BLaER1 treated with 17β-estradiol and CSF1 and Interleukin-3, amounts not matched to agents 10 nM and 100 nM (cell line): ENCODE results near the gene DDR1.
A peak's percentile ranks its signal among the peaks of the same experiment; 100 is the strongest.
"Not testable (repeated sequence)": the region's sequence is repeated elsewhere in the genome, so short reads cannot be mapped to it uniquely, and the experiment has no call there.

Experiments used
- H3K27ac ChIP-seq, 11 experiments: shearing (Covaris generic); formaldehyde crosslinking; 2 replicates each; pipeline ENCODE4 v1.8.1; 2022
- H3K27me3 ChIP-seq, 11 experiments: shearing (Covaris generic); formaldehyde crosslinking; 2 replicates each; pipeline ENCODE4 v1.8.1; 2022
- H3K36me3 ChIP-seq, 11 experiments: shearing (Covaris generic); formaldehyde crosslinking; 2 replicates each; pipeline ENCODE4 v1.8.1; 2022
- H3K4me1 ChIP-seq, 10 experiments: shearing (Covaris generic); formaldehyde crosslinking; 2 replicates each; pipeline ENCODE4 v1.8.1; 2022
- H3K4me2 ChIP-seq, 11 experiments: shearing (Covaris generic); formaldehyde crosslinking; 2 replicates each; pipeline ENCODE4 v1.8.1; 2022
- H3K4me3 ChIP-seq, 10 experiments: shearing (Covaris generic); formaldehyde crosslinking; 2 replicates each; pipeline ENCODE4 v1.8.1; 2022
- H3K9ac ChIP-seq, 11 experiments: shearing (Covaris generic); formaldehyde crosslinking; 2 replicates each; pipeline ENCODE4 v1.8.1; 2022
- H3K9me3 ChIP-seq, 11 experiments: shearing (Covaris generic); formaldehyde crosslinking; replicated peaks in 1 of 11; 2 replicates each; pipeline ENCODE4 v1.8.1; 2022
- H4K20me1 ChIP-seq, 11 experiments: shearing (Covaris generic); formaldehyde crosslinking; 2 replicates each; pipeline ENCODE4 v1.8.1; 2022
- Cebpa-rat ChIP-seq, 11 experiments: shearing (Covaris generic); IDR thresholded peaks; 2 replicates each; pipeline ENCODE4 v1.8.1; 2022

The DDR1 gene

GRCh38 chr6:30847421-30847970, 36.8 kb upstream of the DDR1 start:
- H3K4me3 ChIP-seq: no peak overlapping the region

GRCh38 chr6:30847971-30848436, 36.3 kb upstream of the DDR1 start:
- Histone ChIP-seq H3K4me3 (no peak overlapping the region), H3K9me3 (peaks cover 33 to 37% (median 35%) of the 10 kb centered on the region in 11 experiments), H4K20me1 (no peaks in the 10 kb centered on the region), H3K4me2 (peak overlapping the region in 5 of 11 experiments; percentile 26 to 86 (median 80); a peak in 6 of 22 replicates), H3K27me3 (no peaks in the 10 kb centered on the region), H3K36me3 (peaks cover 0 to 19% (median 4%) of the 10 kb centered on the region in 11 experiments; a peak in 5 of 22 replicates), H3K9ac (no peak overlapping the region), H3K27ac (0 out of 22 replicates have a peak overlapping the region, but pooled peaks of 3 of the 11 experiments have one; percentile 15 to 31 (median 22)), H3K4me1 (peaks cover 26 to 50% (median 44%) of the 10 kb centered on the region in 10 experiments)
- no peak for TF ChIP-seq Cebpa-rat (IDR thresholded peaks at IDR 0.05)

More at GRCh38 chr6:30847421-30847970, 36.8 kb upstream of the DDR1 start:
- H3K9ac ChIP-seq: 0 out of 22 replicates have a peak overlapping the region, but pooled peaks of 1 of the 11 experiments have one; percentile 11
- no peak for TF ChIP-seq Cebpa-rat (IDR thresholded peaks at IDR 0.05)
- peaks cover 26 to 55% (median 50%) of the 10 kb centered on the region in 10 experiments for H3K4me1 ChIP-seq
- H3K9me3 ChIP-seq: peaks cover 27 to 32% (median 30%) of the 10 kb centered on the region in 11 experiments
- H4K20me1 ChIP-seq: no peaks in the 10 kb centered on the region
- peaks cover 0 to 19% (median 4%) of the 10 kb centered on the region in 11 experiments; a peak in 5 of 22 replicates for H3K36me3 ChIP-seq
- H3K27me3 ChIP-seq: no peaks in the 10 kb centered on the region
- peak overlapping the region in 3 of 11 experiments; percentile 31 to 47 (median 40); a peak in 5 of 22 replicates for H3K27ac ChIP-seq
- H3K4me2 ChIP-seq: peak overlapping the region; percentile 12 to 86 (median 53); a peak in 18 of 22 replicates

- Histone ChIP-seq H4K20me1 (no peaks in the 10 kb centered on the region), H3K9me3 (peaks cover 34 to 46% (median 43%) of the 10 kb centered on the region in 11 experiments), H3K9ac (no peak overlapping the region), H3K27ac (no peak overlapping the region), H3K27me3 (no peaks in the 10 kb centered on the region), H3K4me1 (peaks cover 11 to 31% (median 25%) of the 10 kb centered on the region in 10 experiments; a peak in 19 of 20 replicates), H3K4me2 (no peak overlapping the region), H3K36me3 (peaks cover 0 to 19% (median 4%) of the 10 kb centered on the region in 11 experiments; a peak in 5 of 22 replicates), H3K4me3 (no peak overlapping the region)
- TF ChIP-seq Cebpa-rat (IDR thresholded peaks at IDR 0.05): no peak
Observed at GRCh38 chr6:30849903-30850651, 34.2 kb upstream of the DDR1 start.

GRCh38 chr6:30852459-30852858, 31.9 kb upstream of the DDR1 start:
- not testable (repeated sequence) for H3K4me3 ChIP-seq, H3K27ac ChIP-seq, H4K20me1 ChIP-seq, H3K9ac ChIP-seq, H3K4me2 ChIP-seq, H3K27me3 ChIP-seq
- Histone ChIP-seq H3K4me1 (peaks cover 17 to 30% (median 25%) of the 10 kb centered on the region in 10 experiments; a peak in 19 of 20 replicates), H3K9me3 (peaks cover 34 to 46% (median 43%) of the 10 kb centered on the region in 11 experiments), H3K36me3 (peaks cover 0 to 19% (median 4%) of the 10 kb centered on the region in 11 experiments; a peak in 5 of 22 replicates)

GRCh38 chr6:30854285-30855040, 29.9 kb upstream of the DDR1 start:
- no peaks in the 10 kb centered on the region for H3K27me3 ChIP-seq
- H3K27ac ChIP-seq: no peak overlapping the region
- peaks cover 0 to 19% (median 4%) of the 10 kb centered on the region in 11 experiments; a peak in 7 of 22 replicates for H3K36me3 ChIP-seq
- H3K9me3 ChIP-seq: peaks cover 48 to 62% (median 56%) of the 10 kb centered on the region in 11 experiments
- H3K4me1 ChIP-seq: peaks cover 15 to 37% (median 31%) of the 10 kb centered on the region in 10 experiments; a peak in 18 of 20 replicates
- H3K9ac ChIP-seq: no peak overlapping the region
- H4K20me1 ChIP-seq: no peaks in the 10 kb centered on the region
- no peak overlapping the region; a peak in 2 of 22 replicates for H3K4me2 ChIP-seq
- no peak for TF ChIP-seq Cebpa-rat (IDR thresholded peaks at IDR 0.05)
- no peak overlapping the region for H3K4me3 ChIP-seq

- H3K9ac ChIP-seq: no peak overlapping the region
- H3K27me3 ChIP-seq: no peaks in the 10 kb centered on the region
- H3K27ac ChIP-seq: no peak overlapping the region; a peak in 1 of 22 replicates
- H3K4me1 ChIP-seq: peaks cover 15 to 37% (median 31%) of the 10 kb centered on the region in 10 experiments; a peak in 18 of 20 replicates
- H3K4me3 ChIP-seq: no peak overlapping the region
- no peak for TF ChIP-seq Cebpa-rat (IDR thresholded peaks at IDR 0.05)
- H3K36me3 ChIP-seq: peaks cover 0 to 22% (median 7%) of the 10 kb centered on the region in 11 experiments; a peak in 8 of 22 replicates
- H3K9me3 ChIP-seq: peaks cover 51 to 63% (median 56%) of the 10 kb centered on the region in 11 experiments
- H4K20me1 ChIP-seq: no peaks in the 10 kb centered on the region
- peak overlapping the region in 8 of 11 experiments; percentile 6 to 76 (median 58); a peak in 14 of 22 replicates for H3K4me2 ChIP-seq
Observed at GRCh38 chr6:30855429-30856075, 28.8 kb upstream of the DDR1 start.

- no peak for TF ChIP-seq Cebpa-rat (IDR thresholded peaks at IDR 0.05)
- peak overlapping the region in 2 of 11 experiments; percentile 20 to 44; a peak in 3 of 22 replicates for H3K9ac ChIP-seq
- no peak overlapping the region; a peak in 1 of 20 replicates for H3K4me3 ChIP-seq
- H3K4me2 ChIP-seq: peak overlapping the region; percentile 6 to 76 (median 58); a peak in 19 of 22 replicates
- peaks cover 0 to 10% (median 0%) of the 10 kb centered on the region in 11 experiments; a peak in 6 of 22 replicates for H3K36me3 ChIP-seq
- peaks cover 40 to 63% (median 55%) of the 10 kb centered on the region in 11 experiments for H3K9me3 ChIP-seq
- H3K4me1 ChIP-seq: peaks cover 15 to 49% (median 34%) of the 10 kb centered on the region in 10 experiments; a peak in 18 of 20 replicates
- H4K20me1 ChIP-seq: no peaks in the 10 kb centered on the region
- peak overlapping the region in 4 of 11 experiments; percentile 16 to 43 (median 18); a peak in 6 of 22 replicates for H3K27ac ChIP-seq
- H3K27me3 ChIP-seq: no peaks in the 10 kb centered on the region
Observed at GRCh38 chr6:30857112-30857511, 27.2 kb upstream of the DDR1 start.
